ENCODE results near the gene OTUD1. TPM values are rescaled to one million over a fixed set of nuclear protein-coding genes. Genes with fewer than 3 reads are reported as not detected.

The OTUD1 gene
- total and polyA plus RNA-seq, 10 of the 15 experiments (the other 5 are each of a cell fraction or from before 2014, with no cell fraction given), result 0.18 to 1.6 (median 0.63) TPM; not detected in 1

DNA sequence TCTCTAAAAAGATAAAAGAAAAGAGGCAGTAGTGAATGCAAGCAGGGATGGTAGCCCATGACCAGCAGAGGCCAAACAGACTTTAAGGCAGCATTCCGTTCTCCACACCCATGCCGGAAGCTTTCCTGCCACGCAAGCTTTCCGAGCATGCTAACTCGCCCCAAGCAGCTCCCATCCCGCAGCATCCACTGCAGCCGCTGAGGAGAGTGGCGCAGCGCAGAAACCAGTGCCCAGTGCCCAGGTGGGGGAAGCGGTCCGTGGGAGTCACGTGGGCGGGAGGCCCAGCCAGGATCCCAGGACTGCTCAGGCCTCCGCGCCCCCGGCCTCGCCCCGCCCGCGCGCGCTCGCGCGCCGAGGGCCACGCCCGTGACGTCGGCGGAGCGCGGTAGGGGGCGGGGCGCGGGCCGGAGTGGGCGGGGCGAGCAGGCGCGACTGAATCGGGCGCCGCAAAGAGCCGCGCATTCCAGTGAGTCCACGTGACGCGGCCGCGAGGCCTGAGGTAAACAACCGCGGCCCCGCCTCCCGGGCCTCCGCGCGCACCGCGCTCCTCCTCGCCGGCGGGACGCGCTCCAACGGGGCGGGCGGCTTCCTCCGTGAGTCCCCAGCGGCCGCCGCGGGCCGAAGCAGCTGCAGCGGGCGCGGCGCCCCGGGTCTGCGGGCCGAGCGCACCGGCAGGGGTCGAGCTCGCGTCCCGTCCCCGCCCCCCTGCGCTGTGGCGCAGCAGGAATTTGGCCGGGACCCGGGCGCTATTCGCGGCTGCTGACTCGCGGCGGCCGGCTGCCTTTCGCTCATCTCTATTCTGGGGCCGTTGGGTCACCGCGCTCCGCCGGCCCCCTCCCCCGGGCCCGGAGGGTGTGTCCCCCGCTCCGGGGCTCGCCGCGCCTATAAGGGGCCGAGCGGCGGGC, at the start of gene OTUD1 (continued):
- TF ChIP-seq, protein P1, sequence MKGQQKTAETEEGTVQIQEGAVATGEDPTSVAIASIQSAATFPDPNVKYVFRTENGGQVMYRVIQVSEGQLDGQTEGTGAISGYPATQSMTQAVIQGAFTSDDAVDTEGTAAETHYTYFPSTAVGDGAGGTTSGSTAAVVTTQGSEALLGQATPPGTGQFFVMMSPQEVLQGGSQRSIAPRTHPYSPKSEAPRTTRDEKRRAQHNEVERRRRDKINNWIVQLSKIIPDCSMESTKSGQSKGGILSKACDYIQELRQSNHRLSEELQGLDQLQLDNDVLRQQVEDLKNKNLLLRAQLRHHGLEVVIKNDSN (IDR thresholded peaks at IDR 0.05; ENCODE audit: borderline replicate concordance, extremely low read length, insufficient read depth, low read depth, low read length), result peak; percentile 85
- TF ChIP-seq GABPA (IDR thresholded peaks at IDR 0.05; ENCODE audit: low read depth) (no peak), HDAC6 (IDR thresholded peaks at IDR 0.05; ENCODE audit: unreplicated experiment) (no peak), BRCA1 (IDR thresholded peaks at IDR 0.05; ENCODE audit: low read depth, low read length) (no peak), SMC3 (IDR thresholded peaks at IDR 0.05; ENCODE audit: borderline replicate concordance, low read length) (no peak), IRF4 (IDR thresholded peaks at IDR 0.05; ENCODE audit: low read depth, low read length) (0 out of 2 replicates have a peak, but pooled peaks have one; percentile 9), CREB1 (IDR thresholded peaks at IDR 0.05; ENCODE audit: low read depth) (peak; percentile 85), ZSCAN29 (IDR thresholded peaks at IDR 0.05) (no peak), RFX5 (IDR thresholded peaks at IDR 0.05; ENCODE audit: low read depth, low read length) (no peak), MXI1 (IDR thresholded peaks at IDR 0.05; ENCODE audit: low read depth, low read length) (peak; percentile 29; the same call in 1 of the 2 replicates), NR2C1 (IDR thresholded peaks at IDR 0.05) (no peak), KLF5 (IDR thresholded peaks at IDR 0.05; ENCODE audit: partially characterized antibody) (peak; percentile 48), MTA3 (IDR thresholded peaks at IDR 0.05; ENCODE audit: borderline replicate concordance, low read length) (no peak), HDGF (IDR thresholded peaks at IDR 0.05) (no peak), ESRRA (IDR thresholded peaks at IDR 0.05; ENCODE audit: low read length) (no peak), HDAC2 (IDR thresholded peaks at IDR 0.05) (no peak), FOXK2 (IDR thresholded peaks at IDR 0.05) (no peak; the same call in 1 of the 2 replicates)
- TF ChIP-seq, protein P2, sequence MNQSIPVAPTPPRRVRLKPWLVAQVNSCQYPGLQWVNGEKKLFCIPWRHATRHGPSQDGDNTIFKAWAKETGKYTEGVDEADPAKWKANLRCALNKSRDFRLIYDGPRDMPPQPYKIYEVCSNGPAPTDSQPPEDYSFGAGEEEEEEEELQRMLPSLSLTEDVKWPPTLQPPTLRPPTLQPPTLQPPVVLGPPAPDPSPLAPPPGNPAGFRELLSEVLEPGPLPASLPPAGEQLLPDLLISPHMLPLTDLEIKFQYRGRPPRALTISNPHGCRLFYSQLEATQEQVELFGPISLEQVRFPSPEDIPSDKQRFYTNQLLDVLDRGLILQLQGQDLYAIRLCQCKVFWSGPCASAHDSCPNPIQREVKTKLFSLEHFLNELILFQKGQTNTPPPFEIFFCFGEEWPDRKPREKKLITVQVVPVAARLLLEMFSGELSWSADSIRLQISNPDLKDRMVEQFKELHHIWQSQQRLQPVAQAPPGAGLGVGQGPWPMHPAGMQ (IDR thresholded peaks at IDR 0.05; ENCODE audit: borderline replicate concordance), result no peak
- TF ChIP-seq, protein P3, sequence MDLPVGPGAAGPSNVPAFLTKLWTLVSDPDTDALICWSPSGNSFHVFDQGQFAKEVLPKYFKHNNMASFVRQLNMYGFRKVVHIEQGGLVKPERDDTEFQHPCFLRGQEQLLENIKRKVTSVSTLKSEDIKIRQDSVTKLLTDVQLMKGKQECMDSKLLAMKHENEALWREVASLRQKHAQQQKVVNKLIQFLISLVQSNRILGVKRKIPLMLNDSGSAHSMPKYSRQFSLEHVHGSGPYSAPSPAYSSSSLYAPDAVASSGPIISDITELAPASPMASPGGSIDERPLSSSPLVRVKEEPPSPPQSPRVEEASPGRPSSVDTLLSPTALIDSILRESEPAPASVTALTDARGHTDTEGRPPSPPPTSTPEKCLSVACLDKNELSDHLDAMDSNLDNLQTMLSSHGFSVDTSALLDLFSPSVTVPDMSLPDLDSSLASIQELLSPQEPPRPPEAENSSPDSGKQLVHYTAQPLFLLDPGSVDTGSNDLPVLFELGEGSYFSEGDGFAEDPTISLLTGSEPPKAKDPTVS (IDR thresholded peaks at IDR 0.05; ENCODE audit: low read depth, low read length), result no peak
- TF ChIP-seq, protein P4, sequence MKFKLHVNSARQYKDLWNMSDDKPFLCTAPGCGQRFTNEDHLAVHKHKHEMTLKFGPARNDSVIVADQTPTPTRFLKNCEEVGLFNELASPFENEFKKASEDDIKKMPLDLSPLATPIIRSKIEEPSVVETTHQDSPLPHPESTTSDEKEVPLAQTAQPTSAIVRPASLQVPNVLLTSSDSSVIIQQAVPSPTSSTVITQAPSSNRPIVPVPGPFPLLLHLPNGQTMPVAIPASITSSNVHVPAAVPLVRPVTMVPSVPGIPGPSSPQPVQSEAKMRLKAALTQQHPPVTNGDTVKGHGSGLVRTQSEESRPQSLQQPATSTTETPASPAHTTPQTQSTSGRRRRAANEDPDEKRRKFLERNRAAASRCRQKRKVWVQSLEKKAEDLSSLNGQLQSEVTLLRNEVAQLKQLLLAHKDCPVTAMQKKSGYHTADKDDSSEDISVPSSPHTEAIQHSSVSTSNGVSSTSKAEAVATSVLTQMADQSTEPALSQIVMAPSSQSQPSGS (IDR thresholded peaks at IDR 0.05; ENCODE audit: low read length), result no peak
- TF ChIP-seq, protein P5, sequence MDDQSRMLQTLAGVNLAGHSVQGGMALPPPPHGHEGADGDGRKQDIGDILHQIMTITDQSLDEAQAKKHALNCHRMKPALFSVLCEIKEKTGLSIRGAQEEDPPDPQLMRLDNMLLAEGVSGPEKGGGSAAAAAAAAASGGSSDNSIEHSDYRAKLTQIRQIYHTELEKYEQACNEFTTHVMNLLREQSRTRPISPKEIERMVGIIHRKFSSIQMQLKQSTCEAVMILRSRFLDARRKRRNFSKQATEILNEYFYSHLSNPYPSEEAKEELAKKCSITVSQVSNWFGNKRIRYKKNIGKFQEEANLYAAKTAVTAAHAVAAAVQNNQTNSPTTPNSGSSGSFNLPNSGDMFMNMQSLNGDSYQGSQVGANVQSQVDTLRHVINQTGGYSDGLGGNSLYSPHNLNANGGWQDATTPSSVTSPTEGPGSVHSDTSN (IDR thresholded peaks at IDR 0.05; ENCODE audit: insufficient replicate concordance, low read depth, low read length), result no peak

Measured in GM12878 (cell line).